HT-29 (cell line): ENCODE data around the gene SF3B5. TPM values are rescaled to one million over a fixed set of nuclear protein-coding genes. Genes with fewer than 3 reads are reported as not detected.
"Not testable (repeated sequence)": the region's sequence is repeated elsewhere in the genome, so short reads cannot be mapped to it uniquely, and the experiment has no call there.

Source experiments
- DNase-seq: peaks from one replicate; pipeline ENCODE4 v3.0.0-alpha.2; 2015; ENCODE audit warnings: low spot score
- total RNA-seq: library from RNA; depleted of rRNA; stranded (reverse); fragments of >200 nt; shearing (Covaris generic); gene quantifications from 2 replicates; pipeline ENCODE4 v1.2.3, GENCODE V29; 2014; rRNA removed

SF3B5 gene
- 153 and 154 TPM in 2 replicates for total RNA-seq

- peak; percentile 98 for DNase-seq
Measured at GRCh38 chr6:144095134-144096002, at the start of gene SF3B5. Gene SF3B5 (minus strand): TSS chr6:144095573. CDS start chr6:144095497, 76 bp downstream.

- no peak for DNase-seq
Measured at GRCh38 chr6:144144996-144145395, 49.6 kb upstream of the SF3B5 start.

DNA sequence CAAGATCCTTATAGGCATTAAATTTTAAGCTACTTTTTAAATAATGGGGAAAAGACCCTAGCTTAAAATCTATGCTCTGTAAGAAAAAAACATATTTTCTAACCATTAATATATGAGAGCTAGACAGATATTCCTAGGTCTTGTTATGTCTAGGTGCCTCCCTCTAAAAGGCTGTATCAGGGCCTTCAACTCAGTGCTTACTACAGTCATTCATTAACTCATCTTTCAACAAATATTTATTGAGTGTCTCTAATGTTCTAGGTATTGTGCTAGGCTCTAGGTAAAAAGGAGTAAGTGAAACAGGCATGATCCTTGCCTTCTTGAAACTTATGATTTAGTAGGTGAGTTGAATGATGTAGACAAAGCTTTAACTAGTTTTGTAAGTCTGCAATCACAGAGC is 48.5 kb upstream of the SF3B5 start:
- DNase-seq: no peak

DNA sequence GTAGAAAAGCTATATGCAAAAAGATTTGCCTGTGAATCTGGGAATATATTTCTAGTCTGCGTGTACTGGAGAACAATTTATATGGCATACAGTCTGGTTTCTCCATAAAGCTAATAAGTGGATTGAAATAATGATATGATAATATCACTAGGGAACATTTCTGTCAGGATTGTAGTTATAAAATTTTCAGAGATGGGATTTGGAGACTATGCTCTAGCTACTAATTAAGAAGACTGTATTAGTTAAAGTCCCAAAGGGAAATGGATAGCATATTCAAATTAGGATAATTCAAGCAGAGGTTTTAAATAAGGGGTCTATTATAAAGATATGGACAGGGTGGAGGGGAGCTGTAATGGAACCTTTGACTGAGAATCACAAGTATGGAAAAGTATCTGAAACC is 47.7 kb upstream of the SF3B5 start:
- DNase-seq: no peak

DNA sequence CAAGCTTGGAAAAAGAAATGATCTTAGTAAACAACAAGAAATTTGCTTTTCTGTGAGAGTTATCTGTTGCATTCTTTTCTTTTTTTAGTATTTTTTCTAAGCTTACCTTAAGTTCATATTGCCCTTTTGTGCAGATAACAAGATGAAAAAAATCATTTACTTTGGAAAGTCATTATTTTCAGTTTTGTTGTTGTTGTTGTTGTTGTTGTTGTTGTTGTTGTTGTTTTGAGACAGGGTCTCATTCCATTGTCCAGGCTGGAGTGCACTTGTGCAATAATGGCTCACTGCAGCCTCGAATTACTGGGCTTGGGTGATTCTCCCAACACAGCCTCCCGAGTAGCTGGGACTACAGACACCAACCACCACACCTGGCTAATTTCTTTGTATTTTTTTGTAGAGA is 46.1 kb upstream of the SF3B5 start:
- no peak for DNase-seq

DNA sequence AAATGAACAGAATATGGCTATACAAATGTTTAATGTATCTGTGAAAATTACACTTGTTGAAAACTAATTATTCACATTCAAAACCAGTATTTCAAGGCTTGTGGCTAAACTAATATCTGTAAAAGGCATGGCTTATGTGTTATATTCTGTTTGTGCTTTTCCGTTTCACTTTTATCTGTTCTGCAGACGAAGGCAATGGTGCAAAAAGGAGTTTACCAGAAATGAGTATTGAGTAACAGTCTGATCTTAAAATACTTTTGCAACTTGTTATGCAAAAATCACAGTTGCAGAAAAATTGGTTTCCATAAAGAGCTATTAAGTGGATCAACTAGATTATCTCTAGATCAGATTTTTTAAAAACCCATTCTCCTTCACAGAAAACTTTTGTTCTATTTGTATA is 45.5 kb upstream of the SF3B5 start:
- DNase-seq: no peak

DNA sequence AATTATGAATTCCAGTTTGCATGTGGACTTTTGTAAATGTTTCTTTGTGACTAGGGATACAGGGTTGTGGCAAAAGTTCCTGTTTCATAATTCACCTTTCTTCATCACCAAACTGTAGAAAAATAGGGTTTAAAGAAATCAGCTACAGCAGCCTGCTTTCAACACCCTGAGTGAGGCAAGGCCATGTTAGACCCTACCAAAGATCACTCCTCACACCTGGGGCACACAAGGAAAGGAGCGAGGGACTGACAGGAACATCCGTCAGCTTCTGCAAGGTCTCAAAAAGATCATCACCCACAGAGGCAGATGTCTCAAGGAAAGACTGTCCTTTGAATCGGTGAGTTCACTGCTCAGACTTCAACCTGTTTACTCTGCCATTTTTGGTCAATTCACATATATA is 44.4 kb upstream of the SF3B5 start:
- no peak for DNase-seq

DNA sequence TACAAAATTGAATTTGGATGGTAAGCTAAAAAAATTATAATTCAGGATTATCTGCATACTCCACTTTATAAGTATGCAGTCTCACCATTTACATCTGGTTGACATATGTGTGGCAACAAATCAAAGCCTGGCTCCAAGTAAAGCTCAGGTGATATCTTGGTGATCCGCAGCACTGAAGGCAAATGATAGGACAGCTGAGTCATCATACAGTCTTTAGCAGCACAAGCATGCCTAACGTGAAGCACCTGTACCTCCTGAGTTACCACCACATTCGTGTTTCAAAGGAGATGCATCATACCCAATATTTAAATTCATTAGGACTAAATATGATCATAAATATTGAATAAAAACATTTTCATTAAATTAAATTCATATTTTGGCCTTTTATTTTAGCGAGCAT is 43.2 kb upstream of the SF3B5 start:
- no peak for DNase-seq

DNA sequence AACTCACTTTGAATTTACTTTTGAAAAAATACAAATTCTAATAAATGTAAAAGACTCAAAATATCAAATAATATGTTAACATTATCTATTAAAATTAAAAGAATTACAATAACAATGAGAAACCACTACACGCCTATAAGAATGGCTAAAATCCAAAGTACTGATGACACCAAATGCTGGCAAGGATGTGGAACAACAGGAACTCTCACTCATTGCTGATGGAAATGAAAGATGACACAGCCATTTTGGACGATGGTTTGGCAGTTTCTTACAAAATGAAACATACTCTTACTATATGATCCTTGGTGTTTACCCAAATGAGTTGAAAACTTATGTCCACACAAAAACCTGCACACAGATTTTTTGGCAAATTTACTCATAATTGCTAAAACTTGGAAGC is 39.4 kb upstream of the SF3B5 start:
- DNase-seq: no peak

- no peak for DNase-seq
Measured at GRCh38 chr6:144134176-144134575, 38.8 kb upstream of the SF3B5 start.

DNA sequence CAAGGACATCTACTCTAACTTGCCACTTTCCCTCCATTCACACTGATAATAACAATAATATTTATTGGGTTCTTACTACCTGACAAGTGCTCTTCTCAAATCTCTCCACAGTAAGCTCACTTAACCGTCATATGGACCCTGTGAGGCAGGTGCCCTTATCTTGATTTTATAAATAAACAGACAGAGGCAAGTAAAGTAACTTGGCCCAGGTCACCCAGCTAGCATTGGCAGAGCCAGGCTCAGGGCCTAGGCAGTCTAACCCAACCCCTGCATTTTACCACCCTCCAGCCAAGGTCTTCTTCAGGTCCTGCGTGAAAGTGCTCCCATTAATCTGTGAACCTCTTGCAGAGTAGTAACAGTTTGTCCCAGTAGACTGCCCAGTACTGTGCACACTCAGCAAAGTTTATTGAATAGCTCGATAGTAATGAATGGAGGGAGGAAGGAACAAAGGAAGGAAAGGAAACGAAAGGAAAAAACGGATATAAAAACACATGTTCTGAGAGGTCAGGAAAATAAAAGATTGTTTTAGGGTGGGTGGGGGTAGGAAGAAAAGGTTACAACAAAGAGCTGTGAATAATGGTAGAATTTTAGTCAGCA is 38.0 kb upstream of the SF3B5 start:
- no peak for DNase-seq

DNA sequence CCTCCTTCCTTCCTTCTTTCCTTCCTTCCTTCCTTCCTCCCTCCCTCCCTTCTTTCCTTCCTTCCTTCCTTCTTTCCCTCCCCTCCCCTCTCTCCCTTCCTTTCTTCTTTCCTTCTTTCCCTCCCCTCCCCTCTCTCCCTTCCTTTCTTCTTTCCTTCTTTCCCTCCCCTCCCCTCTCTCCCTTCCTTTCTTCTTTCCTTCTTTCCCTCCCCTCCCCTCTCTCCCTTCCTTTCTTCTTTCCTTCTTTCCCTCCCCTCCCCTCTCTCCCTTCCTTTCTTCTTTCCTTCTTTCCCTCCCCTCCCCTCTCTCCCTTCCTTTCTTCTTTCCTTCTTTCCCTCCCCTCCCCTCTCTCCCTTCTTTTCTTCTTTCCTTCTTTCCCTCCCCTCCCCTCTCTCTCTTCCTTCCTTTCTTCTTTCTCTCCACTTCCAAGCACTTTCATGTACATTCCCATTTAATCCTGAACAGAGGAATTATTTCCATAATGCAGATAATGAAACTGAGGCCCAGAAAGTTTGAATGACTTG is 36.9 kb upstream of the SF3B5 start:
- not testable (repeated sequence) for DNase-seq

- DNase-seq: peak; percentile 18
Measured at GRCh38 chr6:144131248-144131709, 35.9 kb upstream of the SF3B5 start.

GRCh38 chr6:144129469-144129868 is 34.1 kb upstream of the SF3B5 start:
- no peak for DNase-seq

GRCh38 chr6:144127097-144127496 is 31.7 kb upstream of the SF3B5 start:
- DNase-seq: no peak

- no peak for DNase-seq
Measured at GRCh38 chr6:144123836-144124235, 28.5 kb upstream of the SF3B5 start.

GRCh38 chr6:144123421-144123820 is 28.0 kb upstream of the SF3B5 start:
- no peak for DNase-seq

DNA sequence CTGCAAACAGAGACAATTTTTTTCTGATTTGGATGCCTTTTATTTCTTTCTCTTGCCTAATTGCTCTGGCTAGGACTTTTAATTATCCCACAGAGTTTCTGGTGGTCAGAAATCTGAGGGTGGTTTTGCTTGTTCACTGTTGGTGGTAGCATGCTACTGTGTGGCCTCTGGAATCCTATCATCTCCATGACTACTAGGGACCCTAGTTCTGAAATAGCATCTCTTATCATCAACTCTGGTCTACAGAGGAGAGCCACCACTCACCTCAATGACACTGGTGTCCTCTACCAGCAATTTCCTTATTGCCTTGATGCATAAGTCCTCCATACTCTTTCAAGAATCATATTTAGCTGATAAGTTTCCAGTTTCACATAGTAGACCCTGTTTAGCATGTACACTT is 27.5 kb upstream of the SF3B5 start:
- no peak for DNase-seq

GRCh38 chr6:144119376-144119775 is 24.0 kb upstream of the SF3B5 start:
- DNase-seq: no peak

- no peak for DNase-seq
Measured at GRCh38 chr6:144115219-144115618, 19.8 kb upstream of the SF3B5 start.

DNA sequence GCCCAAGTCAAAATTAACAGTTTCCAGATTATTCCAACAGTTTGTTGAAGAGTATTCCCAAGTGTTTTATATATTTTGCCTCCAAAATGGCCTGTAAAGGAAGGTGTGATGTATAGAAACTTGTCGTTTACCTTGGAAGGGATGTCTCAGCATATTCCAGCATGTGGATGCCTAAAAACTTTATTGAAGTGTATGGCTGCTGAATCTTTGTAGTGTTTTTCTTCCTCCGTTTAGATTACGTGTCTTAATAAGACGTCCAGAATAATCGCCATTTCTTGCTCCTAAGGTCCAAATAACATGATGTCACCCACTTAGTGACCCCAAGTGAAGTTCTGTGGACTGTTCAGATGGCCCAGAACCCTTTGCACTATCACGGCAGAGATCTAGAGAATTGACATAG is 18.0 kb upstream of the SF3B5 start:
- no peak for DNase-seq

DNA sequence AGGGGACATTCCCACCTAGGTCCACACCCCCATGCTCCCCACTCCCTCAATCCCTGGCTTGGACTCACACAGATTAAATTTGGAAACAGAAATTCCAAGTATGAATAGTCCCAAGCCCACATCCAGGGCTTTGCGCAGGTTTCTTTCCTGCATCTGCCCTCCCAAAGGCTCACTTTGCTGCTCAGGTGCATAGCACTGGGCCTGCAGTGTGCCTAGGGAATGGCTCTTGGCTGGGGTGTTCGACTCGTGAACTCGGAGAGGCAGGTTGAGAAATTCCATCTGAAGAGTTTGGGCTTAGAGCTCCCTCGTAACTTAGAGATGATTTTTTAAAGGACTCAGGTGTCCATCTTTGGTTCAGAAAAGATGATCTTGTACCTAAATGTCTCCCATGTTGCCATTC is 14.8 kb upstream of the SF3B5 start:
- no peak for DNase-seq

GRCh38 chr6:144106206-144106605 is 10.8 kb upstream of the SF3B5 start:
- DNase-seq: no peak
